ENCODE measurements around the gene ROBO2.

ROBO2 gene

GRCh38 chr3:77514766-77515165, 474.9 kb downstream of the ROBO2 start:
- no peak for DNase-seq (ENCODE audit: low read depth)
- TF ChIP-seq CTCF (IDR thresholded peaks at IDR 0.05; ENCODE audit: insufficient read depth, low read depth, low read length, missing control alignments), result no peak
- H3K4me3 ChIP-seq (ENCODE audit: low read depth, low read length), result no peak overlapping the region

DNA sequence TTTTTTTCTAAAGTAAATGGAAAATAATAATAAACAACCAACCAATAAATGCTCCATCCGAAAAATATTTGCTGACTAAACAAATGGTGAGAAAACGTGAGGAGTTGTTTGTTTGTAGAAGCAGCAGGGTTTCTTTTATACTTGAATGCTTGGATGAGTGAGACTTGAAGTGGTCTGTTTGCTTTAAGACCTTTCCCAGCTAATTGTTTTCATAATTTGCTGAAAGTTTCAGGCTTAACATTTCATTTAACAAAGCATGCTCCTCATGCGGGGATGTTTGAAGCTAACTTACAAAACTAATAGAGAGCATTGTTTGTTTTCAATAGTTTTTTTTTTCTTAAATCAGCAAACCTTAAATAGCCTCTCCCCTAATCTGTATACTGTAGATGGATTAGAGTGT, 484.6 kb downstream of the ROBO2 start:
- DNase-seq (ENCODE audit: low read depth), result no peak

DNA sequence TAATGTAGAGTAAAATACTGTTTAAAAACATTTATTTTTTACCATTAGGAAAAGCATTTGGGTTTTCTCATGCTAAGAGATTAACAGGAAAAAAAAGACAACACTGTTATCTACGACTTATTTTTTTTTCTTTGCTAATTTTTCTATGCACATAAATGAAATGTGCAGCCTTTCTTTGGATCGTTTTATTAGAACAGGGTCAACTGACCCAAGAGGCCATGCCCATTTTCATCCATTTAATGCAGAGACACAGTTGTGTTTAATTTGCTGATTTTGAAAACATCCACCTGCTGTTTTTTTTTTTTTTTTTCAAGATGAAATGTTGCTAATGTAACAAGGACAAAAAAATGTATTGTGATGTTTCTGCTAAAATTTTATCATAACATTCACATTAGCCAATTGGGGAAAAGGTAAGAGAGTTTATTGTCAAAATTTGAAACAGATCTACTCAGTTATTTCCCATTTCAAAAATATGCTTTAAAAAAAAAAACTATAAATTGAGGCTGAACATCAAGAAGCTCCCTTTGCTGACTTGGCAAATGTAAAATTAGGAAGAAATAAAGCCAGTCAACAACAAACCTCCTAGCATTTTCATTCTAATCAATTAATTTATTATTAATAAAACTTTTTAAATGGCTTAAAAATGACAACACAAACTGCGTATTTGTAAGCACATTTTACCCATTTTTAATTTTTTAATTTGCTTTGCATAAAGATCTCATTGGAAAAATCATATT, 485.2 kb downstream of the ROBO2 start:
- no peak for TF ChIP-seq CTCF (IDR thresholded peaks at IDR 0.05; ENCODE audit: insufficient read depth, low read depth, low read length, missing control alignments)
- DNase-seq (ENCODE audit: low read depth), result no peak
- H3K4me3 ChIP-seq (ENCODE audit: low read depth, low read length), result no peak overlapping the region

More for the DNA sequence above, 484.6 kb downstream of the ROBO2 start:
- H3K4me3 ChIP-seq (ENCODE audit: low read depth, low read length), result no peak overlapping the region
- no peak for TF ChIP-seq CTCF (IDR thresholded peaks at IDR 0.05; ENCODE audit: insufficient read depth, low read depth, low read length, missing control alignments)

- H3K4me3 ChIP-seq (ENCODE audit: low read depth, low read length), result no peak overlapping the region
- TF ChIP-seq CTCF (IDR thresholded peaks at IDR 0.05; ENCODE audit: insufficient read depth, low read depth, low read length, missing control alignments), result no peak
- DNase-seq (ENCODE audit: low read depth), result no peak
Observed at GRCh38 chr3:77526573-77527113, 486.7 kb downstream of the ROBO2 start.

- no peak for TF ChIP-seq CTCF (IDR thresholded peaks at IDR 0.05; ENCODE audit: insufficient read depth, low read depth, low read length, missing control alignments)
- H3K4me3 ChIP-seq (ENCODE audit: low read depth, low read length), result no peak overlapping the region
- DNase-seq (ENCODE audit: low read depth), result no peak
Observed at GRCh38 chr3:77529522-77529921, 489.6 kb downstream of the ROBO2 start.

DNA sequence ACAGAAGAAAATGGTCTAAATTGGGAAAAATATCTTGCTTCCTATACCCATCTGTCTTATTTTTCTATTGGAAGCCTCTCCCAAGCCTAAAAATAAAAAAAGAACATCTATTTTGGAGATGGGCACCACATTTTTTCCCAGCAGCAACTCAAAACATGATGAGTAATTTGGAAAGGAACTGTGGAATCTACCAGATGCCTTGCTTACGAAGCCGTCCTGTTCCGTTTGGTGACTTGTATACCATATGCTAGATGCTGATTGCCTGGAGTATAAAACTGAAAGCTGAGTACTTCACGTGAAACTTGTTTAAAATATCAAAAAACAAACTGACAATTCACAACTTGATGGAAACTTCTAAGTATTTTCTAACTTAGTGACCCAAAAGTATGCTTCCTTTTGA, 491.0 kb downstream of the ROBO2 start:
- no peak overlapping the region for H3K4me3 ChIP-seq (ENCODE audit: low read depth, low read length)
- TF ChIP-seq CTCF (IDR thresholded peaks at IDR 0.05; ENCODE audit: insufficient read depth, low read depth, low read length, missing control alignments), result no peak
- DNase-seq (ENCODE audit: low read depth), result no peak

GRCh38 chr3:77535116-77535515, 495.2 kb downstream of the ROBO2 start:
- no peak for DNase-seq (ENCODE audit: low read depth)
- H3K4me3 ChIP-seq (ENCODE audit: low read depth, low read length), result no peak overlapping the region
- no peak for TF ChIP-seq CTCF (IDR thresholded peaks at IDR 0.05; ENCODE audit: insufficient read depth, low read depth, low read length, missing control alignments)

Measured in GM12865 (cell line).